GM18519 (cell line): ENCODE results near the gene LMAN2.
"Not testable (repeated sequence)": the region's sequence is repeated elsewhere in the genome, so short reads cannot be mapped to it uniquely, and the experiment has no call there.

Experiments used
- ATAC-seq: cut with Tn5 transposase; IDR thresholded peaks from one replicate; pipeline ENCODE4 v1.9.1; 2021; ENCODE audit warnings: mild to moderate bottlenecking, moderate library complexity; ENCODE audit not compliant: unreplicated experiment, low FRiP score

Gene LMAN2

GRCh38 chr5:177380805-177381126 is 29.3 kb upstream of the LMAN2 start:
- ATAC-seq, result no peak

- ATAC-seq, result no peak
These were observed 27.7 kb upstream of the LMAN2 start for GRCh38 chr5:177378884-177379883.

- ATAC-seq, result no peak
These were observed 26.6 kb upstream of the LMAN2 start for GRCh38 chr5:177377851-177378776.

- ATAC-seq, result no peak
These were observed 24.6 kb upstream of the LMAN2 start for GRCh38 chr5:177376107-177376506.

GRCh38 chr5:177375516-177375915 is 24.0 kb upstream of the LMAN2 start:
- not testable (repeated sequence) for ATAC-seq

- ATAC-seq, result no peak
These were observed 22.7 kb upstream of the LMAN2 start for GRCh38 chr5:177374211-177374610.

GRCh38 chr5:177373806-177374205 is 22.3 kb upstream of the LMAN2 start:
- no peak for ATAC-seq

GRCh38 chr5:177372910-177373309 is 21.4 kb upstream of the LMAN2 start:
- ATAC-seq, result no peak

- no peak for ATAC-seq
These were observed 20.8 kb upstream of the LMAN2 start for GRCh38 chr5:177372034-177372896.

GRCh38 chr5:177371120-177372033 is 19.9 kb upstream of the LMAN2 start:
- no peak for ATAC-seq

GRCh38 chr5:177370488-177371119 is 19.1 kb upstream of the LMAN2 start:
- no peak for ATAC-seq

GRCh38 chr5:177369645-177370440 is 18.4 kb upstream of the LMAN2 start:
- no peak for ATAC-seq

GRCh38 chr5:177368869-177369644 is 17.6 kb upstream of the LMAN2 start:
- no peak for ATAC-seq

- ATAC-seq, result no peak
These were observed 16.8 kb upstream of the LMAN2 start for GRCh38 chr5:177367981-177368868.

GRCh38 chr5:177367323-177367848 is 15.9 kb upstream of the LMAN2 start:
- no peak for ATAC-seq
